Measurements from ENCODE around the gene MINDY4B.
"Not testable (repeated sequence)": the region's sequence is repeated elsewhere in the genome, so short reads cannot be mapped to it uniquely, and the experiment has no call there.

MINDY4B gene

DNA sequence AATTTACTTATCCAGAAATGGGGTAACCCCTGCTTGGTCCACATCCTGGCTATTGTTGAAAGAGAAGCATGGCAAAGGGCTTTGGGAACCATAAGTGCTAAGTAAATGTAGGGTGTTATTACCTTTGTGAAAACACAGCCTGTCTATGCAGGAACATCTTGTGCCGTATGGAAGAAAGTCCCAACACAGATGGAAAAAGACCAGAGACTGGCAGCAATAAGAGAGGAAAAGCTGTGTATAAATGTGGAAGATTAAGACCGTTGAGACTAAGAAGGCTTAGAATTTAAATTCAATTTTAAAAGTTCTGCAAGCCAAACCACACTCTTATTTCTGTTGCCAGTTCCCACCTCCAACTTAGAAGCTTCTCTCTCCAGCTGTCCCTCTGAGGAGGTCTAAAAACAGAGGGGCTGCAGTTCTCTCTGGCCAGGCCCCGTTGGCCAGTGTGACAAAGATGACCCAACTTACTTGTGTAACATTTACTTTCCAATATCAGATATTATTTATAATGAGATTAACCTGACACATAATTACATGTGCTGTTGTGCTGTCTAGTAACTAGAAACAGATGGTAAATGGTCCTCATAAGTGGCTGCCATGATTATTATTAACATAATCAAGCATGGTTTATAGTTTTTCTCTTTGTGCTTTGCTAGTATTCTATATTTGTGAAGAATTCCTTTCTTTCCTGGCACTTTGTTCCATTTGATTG lies 7.0 kb downstream of the MINDY4B start:
- no peak for DNase-seq (ENCODE audit: low read depth)

DNA sequence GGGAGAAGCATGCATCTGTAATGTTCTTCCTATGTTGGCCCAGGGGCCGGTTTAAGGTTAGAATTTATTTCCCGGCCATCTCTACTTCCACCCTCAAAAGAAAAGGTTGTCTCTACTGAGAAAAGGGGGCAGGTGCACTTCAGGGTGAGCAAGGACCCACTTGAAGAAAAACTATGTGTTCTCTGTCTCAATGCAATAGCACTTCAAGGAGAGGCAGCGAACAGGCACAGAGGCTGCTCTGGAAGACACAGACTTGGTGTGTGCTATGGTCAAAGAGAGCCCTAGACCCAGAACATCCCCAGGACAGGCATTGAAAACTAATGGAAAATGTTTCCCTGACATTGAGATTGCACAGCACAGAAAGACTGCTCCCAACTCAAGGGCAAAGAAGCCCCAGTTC lies 7.6 kb downstream of the MINDY4B start:
- DNase-seq (ENCODE audit: low read depth) = no peak

- no peak for DNase-seq (ENCODE audit: low read depth)
Observed at GRCh38 chr3:150890831-150891230, 14.4 kb downstream of the MINDY4B start.

- no peak for DNase-seq (ENCODE audit: low read depth)
Observed at GRCh38 chr3:150890295-150890694, 14.9 kb downstream of the MINDY4B start.

- no peak for DNase-seq (ENCODE audit: low read depth)
Observed at GRCh38 chr3:150889106-150889505, 16.1 kb downstream of the MINDY4B start.

DNA sequence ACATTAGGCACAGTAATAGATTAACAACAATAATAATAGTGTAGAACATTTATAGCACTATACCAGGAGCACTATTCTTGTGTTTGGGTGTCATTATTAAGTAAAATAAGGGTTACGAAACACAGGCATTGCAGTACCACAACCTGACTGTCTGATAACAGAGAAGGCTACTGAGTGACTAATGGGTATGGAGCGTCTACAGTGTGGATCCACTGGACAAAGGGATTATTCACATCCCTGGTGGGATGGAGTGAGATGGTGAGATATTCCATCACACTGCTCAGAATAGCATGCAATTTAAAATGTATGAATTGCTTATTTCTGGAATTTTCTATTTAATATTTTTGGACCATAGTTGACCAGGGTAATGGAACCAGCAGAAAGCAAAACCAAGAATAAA lies 18.2 kb downstream of the MINDY4B start:
- no peak for DNase-seq (ENCODE audit: low read depth)

GRCh38 chr3:150885535-150885934 lies 19.7 kb downstream of the MINDY4B start:
- DNase-seq (ENCODE audit: low read depth) = no peak

DNA sequence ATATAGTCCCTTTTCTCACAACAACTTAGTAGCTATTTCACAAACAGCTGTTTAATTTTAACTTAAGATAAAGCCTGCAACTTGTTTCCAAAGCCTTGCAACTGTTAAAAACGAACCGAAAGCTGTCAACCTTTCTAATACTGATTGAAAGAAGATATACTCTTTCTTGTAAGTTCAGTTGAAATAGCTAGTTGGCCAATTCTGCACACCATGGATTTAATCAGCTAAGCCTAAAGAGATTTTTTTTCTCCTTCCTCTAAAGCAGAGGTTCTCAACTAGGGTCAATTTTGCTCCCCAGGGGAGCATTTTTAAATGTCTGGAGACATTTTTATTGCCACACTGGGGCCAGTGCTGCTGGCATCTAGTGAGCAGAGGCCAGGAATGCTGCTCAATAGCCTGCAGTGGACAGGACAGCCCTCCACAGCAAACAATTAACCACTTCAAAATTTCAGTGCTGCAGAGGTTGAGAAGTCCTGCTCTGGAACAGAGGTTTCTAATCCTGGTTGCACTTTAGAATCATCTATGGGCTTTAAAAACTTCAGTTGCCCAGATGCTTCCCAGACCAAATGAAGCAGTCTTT lies 26.2 kb downstream of the MINDY4B start:
- no peak for DNase-seq (ENCODE audit: low read depth)

GRCh38 chr3:150878290-150878689 lies 26.9 kb downstream of the MINDY4B start:
- no peak for DNase-seq (ENCODE audit: low read depth)

DNA sequence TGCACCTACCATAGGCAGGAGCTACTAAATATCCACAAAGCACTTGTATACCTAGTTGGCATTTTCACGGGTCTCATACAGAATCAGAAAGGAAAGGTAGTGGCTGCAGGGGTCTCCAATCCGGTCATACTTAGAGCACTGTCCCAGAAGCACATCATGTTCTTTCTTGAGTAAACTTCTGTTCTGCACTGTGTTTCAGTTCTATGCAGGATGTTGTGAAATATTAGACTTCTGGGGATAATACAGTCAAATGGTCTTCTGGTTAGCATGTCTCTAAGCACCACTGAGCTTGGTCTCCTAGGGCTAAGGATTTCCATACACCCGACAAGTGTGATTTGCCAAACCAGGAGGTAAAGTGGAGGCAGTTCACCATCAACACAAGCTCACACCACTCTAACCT lies 27.9 kb downstream of the MINDY4B start:
- DNase-seq (ENCODE audit: low read depth) = no peak

GRCh38 chr3:150876611-150877265 lies 28.5 kb downstream of the MINDY4B start:
- DNase-seq (ENCODE audit: low read depth) = no peak

DNA sequence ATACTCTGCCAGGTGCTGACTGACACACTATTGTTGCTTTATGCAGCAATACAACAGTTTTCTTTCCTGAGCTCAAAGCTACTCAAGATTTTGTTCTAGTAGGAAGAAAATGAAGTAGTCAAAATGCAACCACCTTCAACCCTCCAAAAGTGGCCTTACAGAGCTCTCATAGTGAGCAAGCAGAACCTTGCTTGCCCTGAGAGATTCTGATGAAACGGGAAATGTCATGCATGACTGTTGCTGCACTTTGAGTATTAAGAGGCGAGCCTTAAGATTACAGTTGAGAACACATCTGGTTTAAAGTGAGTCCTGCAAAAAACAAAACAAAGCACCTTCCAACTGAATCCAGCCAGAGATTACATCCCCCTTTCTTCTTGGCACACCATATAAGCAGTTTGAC lies 29.7 kb downstream of the MINDY4B start:
- no peak for DNase-seq (ENCODE audit: low read depth)

GRCh38 chr3:150874666-150875219 lies 30.5 kb downstream of the MINDY4B start:
- DNase-seq (ENCODE audit: low read depth) = no peak

DNA sequence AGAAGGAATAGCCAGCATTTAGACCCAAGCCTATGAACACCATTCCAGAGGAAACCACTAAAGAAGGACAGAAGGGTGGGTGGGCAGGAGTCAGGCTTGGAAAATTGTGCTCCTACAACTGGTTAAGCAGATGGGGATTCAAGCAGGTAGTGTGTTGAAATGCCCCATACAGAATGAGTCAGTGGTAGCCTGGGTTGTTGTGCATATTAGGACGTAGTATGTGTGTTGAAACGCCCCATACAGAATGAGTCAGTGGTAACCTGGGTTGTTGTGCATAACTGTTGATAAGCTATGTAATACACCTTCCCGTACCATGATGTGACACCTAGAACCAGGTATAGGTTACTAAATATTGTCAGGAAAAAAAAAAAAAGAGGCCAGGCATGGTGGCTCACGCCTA lies 34.0 kb downstream of the MINDY4B start:
- DNase-seq (ENCODE audit: low read depth) = no peak

DNA sequence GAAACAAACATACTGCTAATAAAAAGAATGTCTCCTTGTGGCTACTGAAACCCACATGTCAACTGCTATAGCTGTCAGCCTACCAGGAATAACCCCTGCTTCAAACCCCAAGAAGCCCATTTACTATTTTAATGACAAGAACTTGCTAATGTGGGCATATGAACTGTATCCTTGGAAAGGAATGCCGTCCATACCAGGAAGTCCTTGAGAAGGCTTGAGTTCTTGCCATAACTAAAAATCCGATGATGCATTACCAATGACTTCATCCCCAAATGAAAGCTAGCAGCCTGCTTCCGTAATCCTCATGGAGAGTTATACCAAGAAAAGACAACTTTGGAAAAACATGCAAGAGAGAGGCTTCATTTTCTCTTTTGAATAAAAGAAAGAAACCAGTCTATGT lies 34.8 kb downstream of the MINDY4B start:
- DNase-seq (ENCODE audit: low read depth) = no peak

- DNase-seq (ENCODE audit: low read depth) = no peak
Observed at GRCh38 chr3:150868282-150868681, 37.0 kb downstream of the MINDY4B start.

DNA sequence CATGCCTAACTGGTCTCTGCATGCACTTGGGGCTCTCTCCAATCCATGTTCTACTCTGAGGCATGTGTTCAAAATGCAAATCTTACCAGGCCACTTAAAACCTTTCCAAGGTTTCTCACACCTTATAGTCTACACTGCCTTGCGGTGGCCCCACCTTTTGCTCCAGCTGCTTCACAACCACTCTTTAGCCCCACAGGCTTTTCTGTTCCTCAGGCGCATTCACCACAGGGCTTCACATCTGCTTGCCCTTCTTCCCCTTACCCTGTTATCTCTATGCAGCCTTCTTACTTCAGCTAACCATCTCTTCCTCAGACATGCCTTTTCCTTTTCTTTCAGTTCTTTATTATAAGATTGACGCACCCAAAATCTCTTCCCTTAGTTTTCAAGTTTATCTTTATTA lies 37.8 kb downstream of the MINDY4B start:
- no peak for DNase-seq (ENCODE audit: low read depth)

DNA sequence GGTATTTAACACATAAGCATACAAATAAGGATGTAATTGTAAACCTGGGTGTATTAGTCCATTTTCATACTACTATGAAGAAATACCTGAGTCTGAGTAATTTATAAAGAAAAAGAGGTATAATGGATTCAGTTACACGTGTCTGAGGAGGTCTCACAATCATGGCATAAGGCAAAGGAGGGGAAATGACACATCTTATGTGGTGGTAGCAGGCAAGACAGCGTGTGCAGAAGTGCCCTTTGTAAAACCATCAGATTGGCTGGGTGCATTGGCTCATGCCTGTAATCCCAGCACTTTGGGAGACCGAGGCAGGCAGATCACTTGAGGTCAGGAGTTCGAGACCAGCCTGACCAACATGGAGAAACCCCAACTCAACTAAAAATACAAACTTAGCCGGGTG lies 41.3 kb downstream of the MINDY4B start:
- DNase-seq (ENCODE audit: low read depth) = not testable (repeated sequence)

- DNase-seq (ENCODE audit: low read depth) = no peak
Observed at GRCh38 chr3:150861851-150862250, 43.4 kb downstream of the MINDY4B start.

GRCh38 chr3:150857936-150858335 lies 47.3 kb downstream of the MINDY4B start:
- DNase-seq (ENCODE audit: low read depth) = not testable (repeated sequence)

DNA sequence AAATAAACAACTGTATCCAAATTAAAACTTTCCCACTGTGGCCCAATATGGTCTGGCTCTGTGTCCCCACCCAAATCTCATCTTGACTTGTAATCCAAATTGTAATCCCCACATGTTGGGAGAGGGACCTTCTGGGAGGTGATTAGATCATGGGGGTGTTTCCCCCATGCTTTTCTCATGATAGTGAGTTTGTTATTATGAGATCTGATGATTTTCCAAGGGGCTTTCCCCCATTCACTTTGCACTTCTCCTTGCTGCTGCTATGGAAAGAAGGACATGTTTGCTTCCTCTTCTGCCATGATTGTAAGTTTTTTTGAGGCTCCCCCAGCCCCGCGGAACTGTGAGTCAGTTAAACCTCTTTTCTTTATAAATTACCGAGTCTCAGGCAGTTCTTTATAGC lies 55.0 kb downstream of the MINDY4B start:
- DNase-seq (ENCODE audit: low read depth) = no peak

GRCh38 chr3:150848864-150849263 lies 56.4 kb downstream of the MINDY4B start:
- DNase-seq (ENCODE audit: low read depth) = no peak

DNA sequence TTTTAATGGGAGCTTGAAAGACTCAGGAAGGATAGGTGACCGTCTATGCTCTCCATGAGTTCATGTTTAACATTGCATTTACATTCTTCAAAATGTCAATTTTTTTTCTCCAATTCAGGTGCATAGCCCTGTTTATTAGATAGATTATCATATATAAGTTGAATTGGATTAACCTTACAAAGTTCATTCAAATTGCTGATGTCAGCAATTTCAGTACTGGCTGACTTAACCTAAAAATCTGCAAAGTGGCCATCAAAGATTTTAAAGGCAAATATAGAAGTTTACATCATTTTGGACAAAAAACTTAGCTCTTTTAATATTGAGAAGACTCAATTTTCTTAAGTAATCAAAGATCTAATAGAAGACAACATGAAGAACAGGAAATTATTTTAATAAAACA lies 57.8 kb downstream of the MINDY4B start:
- no peak for DNase-seq (ENCODE audit: low read depth)

All from activated T-helper 1 cell treated with Interleukin-2 at 50 U/mL for 16 hours (primary cell).